ENCODE measurements around the gene EEF1A1.

The EEF1A1 gene

DNA sequence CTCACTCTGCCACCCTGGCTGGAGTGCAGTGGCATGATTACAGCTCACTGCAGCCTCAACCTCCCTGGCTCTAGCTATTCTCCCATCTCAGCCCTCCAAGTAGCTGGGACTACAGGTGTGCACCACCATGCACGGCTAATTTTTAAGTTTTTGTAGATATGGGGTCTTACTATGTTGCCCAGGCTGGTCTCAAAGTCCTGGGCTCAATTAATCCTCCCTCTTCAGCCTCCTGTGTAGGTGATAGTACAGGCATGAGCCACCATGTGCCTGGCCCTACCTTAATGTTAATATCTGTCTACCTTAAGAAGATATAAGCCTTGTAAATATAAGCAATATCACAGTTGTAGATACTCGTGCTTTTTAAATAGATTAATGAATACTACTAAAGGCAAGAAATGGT lies 16.7 kb downstream of the EEF1A1 start:
- no peak for DNase-seq

DNA sequence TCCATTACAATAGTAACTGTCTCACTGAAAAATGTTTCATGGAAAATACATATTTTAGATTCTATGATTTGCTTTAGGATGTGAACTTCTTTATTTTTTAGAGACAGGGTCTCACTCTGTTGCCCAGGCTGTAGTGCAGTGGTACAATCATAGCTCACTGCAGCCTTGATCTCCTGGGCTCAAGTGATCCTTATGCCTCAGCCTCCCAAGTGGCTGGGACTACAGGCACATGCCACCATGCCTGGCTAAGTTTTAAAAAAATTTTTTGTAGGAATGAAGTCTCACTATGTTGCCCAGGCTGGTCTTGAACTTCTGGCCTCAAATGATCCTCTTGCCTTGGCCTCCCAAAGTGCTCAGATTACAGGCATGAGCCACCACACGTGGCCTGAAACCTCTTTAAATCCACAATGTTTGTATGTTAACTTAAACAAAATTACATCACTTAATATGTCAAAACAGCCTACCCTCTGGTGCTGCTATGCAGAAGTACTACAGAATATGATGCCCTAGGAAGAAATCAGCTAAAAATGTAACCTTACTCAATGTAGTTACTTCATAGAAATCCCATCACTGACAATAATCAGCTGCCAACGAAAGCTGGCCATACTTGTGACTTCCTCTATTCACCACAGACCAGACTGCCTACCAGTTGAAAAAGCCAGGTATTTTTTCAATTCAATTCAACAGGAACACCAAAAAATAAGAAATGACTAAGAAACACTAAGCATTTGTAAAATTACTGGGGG lies 17.6 kb downstream of the EEF1A1 start:
- no peak for DNase-seq

DNA sequence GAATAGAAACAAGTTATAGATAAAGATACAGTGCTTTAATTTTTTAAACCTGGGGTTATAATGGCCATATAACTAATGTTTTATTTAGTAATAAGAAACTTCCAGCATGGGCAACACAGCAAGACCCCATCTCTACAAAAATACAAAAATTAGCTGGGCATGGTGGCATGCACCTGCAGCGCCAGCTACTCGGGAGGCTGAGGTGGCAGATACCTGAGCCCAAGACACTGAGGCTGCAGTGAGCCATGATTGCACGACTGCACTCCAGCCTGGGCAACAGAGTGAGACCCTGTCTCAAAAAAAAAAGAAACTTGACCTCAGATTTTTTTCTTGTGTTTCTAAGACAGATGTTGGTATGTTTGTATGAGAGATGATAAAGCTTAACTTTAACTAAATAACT lies 22.9 kb downstream of the EEF1A1 start:
- no peak for DNase-seq

DNA sequence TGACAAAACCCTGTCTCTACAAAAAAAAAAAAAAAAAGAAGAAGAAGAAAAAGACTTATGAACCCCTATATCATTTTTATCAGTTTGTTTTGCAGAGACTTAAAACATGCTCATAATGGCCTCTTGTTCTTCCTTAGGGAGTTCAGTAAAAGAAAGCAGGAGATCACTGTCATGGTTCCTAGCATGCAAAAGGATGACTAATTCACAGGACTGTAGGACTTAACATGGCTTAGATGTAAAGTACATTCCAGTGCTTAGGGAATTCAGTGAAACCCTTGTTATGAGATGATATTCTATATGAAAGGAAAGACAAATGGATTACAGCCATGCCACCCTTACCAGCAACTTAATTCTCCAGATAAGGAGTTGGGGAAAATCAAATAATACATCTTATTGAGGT lies 29.5 kb downstream of the EEF1A1 start:
- no peak for DNase-seq

DNA sequence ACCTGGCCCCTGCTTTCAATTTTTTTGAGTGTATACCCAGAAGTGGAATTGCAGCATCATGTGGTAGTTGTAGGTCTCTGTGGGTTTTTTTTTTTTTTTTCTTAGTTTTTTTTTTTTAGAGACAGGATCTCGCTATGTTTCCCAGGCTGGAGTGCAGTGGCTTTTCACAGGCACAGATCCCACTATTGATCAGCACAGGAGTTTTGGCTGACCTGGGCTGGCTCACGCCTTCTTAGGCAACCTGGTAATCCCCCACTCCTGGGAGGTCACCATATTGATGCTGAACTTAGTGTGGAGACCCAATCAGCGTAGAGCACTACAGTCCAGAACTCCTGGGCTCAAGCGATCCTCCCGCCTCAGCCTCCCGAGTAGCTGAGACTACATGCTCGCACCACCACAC lies 33.4 kb downstream of the EEF1A1 start:
- DNase-seq: no peak

DNA sequence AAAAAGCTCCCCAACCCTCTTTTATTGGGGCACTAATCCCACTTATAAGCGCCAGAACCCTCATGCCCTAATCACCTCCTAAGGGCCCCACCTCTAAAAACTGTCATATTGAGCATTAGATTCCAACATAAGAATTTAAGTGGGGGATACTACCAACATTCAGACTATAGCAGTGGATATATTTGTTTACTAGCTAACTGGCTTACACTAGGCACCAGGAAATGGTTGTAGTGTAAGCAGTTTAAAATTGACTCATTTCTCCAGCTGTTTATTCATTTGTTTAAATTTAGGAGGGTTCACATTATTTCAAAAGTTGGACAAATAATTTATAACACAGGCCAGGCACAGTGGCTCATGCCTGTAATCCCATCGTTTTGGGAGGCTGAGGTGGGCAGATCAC lies 36.4 kb downstream of the EEF1A1 start:
- no peak for DNase-seq

DNA sequence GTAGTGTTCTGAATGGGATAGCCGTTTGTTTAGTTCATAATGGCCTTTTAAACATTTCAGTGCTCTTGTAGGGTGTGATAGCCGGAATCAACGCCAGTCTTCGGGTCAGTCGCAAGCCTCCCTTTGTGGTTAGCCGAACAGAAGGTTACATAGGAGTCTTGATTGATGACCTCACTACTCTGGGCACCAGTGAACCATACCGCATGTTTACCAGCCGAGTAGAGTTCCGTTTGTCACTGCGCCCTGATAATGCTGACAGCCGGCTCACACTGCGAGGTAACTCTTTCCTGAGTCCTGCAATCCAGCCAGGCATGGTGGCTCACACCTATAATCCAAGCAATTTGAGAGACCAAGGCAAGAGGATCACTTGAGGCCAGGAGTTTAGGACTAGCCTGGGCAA lies 38.9 kb downstream of the EEF1A1 start:
- no peak for DNase-seq

DNA sequence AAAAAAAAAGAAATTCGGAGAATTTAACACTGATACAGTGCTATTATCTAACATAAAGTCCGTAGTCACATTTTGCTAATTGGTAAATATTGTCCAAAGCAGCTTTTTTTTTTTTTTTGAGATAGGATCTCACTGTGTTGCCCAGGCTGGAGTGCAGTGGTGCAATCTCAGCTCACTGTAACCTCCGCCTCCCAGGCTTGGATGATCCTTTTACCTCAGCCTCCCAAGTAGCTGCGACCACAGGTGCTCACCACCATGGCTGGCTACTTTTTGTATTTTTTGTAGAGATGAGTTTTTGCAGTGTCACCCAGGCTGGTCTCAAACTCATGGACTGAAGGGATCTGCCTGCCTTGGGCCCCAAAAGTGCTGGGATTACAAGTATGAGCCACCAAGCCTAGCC lies 43.4 kb downstream of the EEF1A1 start:
- DNase-seq: no peak

DNA sequence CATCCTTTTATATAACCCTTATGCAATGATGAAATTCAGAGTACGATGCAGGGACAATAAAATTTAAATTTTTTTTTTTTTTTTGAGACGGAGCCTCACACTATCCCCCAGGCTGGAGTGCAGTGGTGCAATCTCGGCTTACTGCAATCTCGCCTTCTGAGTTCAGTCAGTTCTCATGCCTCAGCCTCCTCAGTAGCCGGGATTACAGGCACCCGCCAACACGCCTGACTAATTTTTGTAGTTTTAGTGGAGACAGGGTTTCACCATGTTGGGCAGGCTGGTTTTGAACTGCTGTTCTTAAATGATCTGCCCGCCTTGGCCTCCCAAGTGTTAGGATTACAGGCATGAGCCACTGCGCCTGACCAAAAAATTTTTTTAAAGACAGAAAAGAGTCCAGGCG lies 44.1 kb downstream of the EEF1A1 start:
- no peak for DNase-seq

DNA sequence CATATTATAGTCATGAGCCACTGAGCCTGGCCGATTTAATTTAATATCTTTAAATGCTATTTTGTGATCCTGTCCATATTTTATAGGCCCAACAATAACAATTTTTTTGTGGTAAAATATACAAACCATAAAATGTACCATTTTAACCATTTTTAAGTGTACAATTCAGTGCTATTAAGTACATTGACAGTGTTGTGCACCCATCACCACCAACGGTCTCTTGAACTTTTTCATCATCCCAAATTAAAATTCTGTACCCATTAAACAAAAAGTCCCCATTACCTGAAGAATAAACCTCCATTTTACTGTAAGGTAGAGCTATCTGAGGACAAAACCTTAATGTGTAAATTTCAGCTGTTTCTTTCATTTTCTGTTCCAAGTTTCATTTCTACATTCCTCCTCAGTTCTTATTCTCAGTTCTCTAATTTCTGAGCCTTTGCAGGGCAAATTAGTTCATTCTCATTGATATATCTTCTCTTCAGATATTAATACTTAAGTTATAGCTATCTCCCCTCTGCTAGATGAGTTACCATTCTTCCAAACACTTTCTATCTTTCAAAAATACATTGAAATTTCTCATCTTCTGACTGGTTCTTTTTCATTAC lies 49.0 kb downstream of the EEF1A1 start:
- DNase-seq: no peak

All from activated gamma-delta T cell (primary cell).